H9 (cell line): Measurements from ENCODE around the gene CISD1. TPM values are rescaled to one million over a fixed set of nuclear protein-coding genes. Genes with fewer than 3 reads are reported as not detected.
"Not testable (repeated sequence)": the region's sequence is repeated elsewhere in the genome, so short reads cannot be mapped to it uniquely, and the experiment has no call there.

Experiments used
- DNase-seq: peaks from one replicate; pipeline ENCODE4 v3.0.0-alpha.2; 2017
- H2AFZ ChIP-seq: one replicate; pipeline ENCODE4 v1.6.1; 2013; ENCODE audit warnings: mild to moderate bottlenecking, low read length, control low read depth, moderate library complexity
- H2AK5ac ChIP-seq: 2 replicates; pipeline ENCODE4 v1.6.1; 2013; ENCODE audit warnings: low read length, control low read depth, mixed read lengths; ENCODE audit not compliant: insufficient read length
- H2BK120ac ChIP-seq: one replicate; pipeline ENCODE4 v1.6.1; 2013; ENCODE audit warnings: low read depth, mild to moderate bottlenecking, low read length, control low read depth, inconsistent platforms; ENCODE audit not compliant: poor library complexity, severe bottlenecking
- H2BK12ac ChIP-seq: 2 replicates; pipeline ENCODE4 v1.6.1; 2013; ENCODE audit warnings: low read length, control low read depth, mixed read lengths, low read depth; ENCODE audit not compliant: insufficient read length
- H2BK15ac ChIP-seq: 2 replicates; pipeline ENCODE4 v1.6.1; 2013; ENCODE audit warnings: low read depth, low read length, control low read depth
- H2BK20ac ChIP-seq: one replicate; pipeline ENCODE4 v1.6.1; 2013; ENCODE audit warnings: low read depth, mild to moderate bottlenecking, low read length, control low read depth, inconsistent platforms; ENCODE audit not compliant: poor library complexity, severe bottlenecking
- H2BK5ac ChIP-seq: 2 replicates; pipeline ENCODE4 v1.6.1; 2013; ENCODE audit warnings: low read length, control low read depth, mixed read lengths; ENCODE audit not compliant: insufficient read length
- H3K14ac ChIP-seq: 2 replicates; pipeline ENCODE4 v1.6.1; 2013; ENCODE audit warnings: low read length, control low read depth; ENCODE audit not compliant: insufficient read depth
- H3K18ac ChIP-seq: 2 replicates; pipeline ENCODE4 v1.6.1; 2013; ENCODE audit warnings: low read depth, mild to moderate bottlenecking, mixed read lengths, low read length, control low read depth; ENCODE audit not compliant: insufficient read length
- H3K23ac ChIP-seq: 2 replicates; pipeline ENCODE4 v1.6.1; 2013; ENCODE audit warnings: low read length, control low read depth, mixed read lengths, low read depth; ENCODE audit not compliant: insufficient read length
- H3K23me2 ChIP-seq: 2 replicates; pipeline ENCODE4 v1.6.1; 2013; ENCODE audit warnings: low read depth, mild to moderate bottlenecking, mixed read lengths, low read length, control low read depth; ENCODE audit not compliant: insufficient read length, poor library complexity, severe bottlenecking
- H3K27ac ChIP-seq: 2 replicates; pipeline ENCODE4 v1.5.1; 2013; ENCODE audit warnings: low read length, control low read depth, mixed read lengths, low read depth; ENCODE audit not compliant: insufficient read length
- H3K27me3 ChIP-seq: 2 replicates; pipeline ENCODE4 v1.6.1; 2013; ENCODE audit warnings: low read length, control low read depth, inconsistent platforms; ENCODE audit not compliant: insufficient read depth
- H3K4ac ChIP-seq: 2 replicates; pipeline ENCODE4 v1.6.1; 2013; ENCODE audit warnings: low read depth, mild to moderate bottlenecking, control low read depth, inconsistent platforms, low read length, moderate library complexity
- H3K4me1 ChIP-seq: 2 replicates; pipeline ENCODE4 v1.6.1; 2013; ENCODE audit warnings: low read length, control low read depth, inconsistent platforms; ENCODE audit not compliant: insufficient read depth
- H3K4me2 ChIP-seq: 2 replicates; pipeline ENCODE4 v1.6.1; 2013; ENCODE audit warnings: low read length, control low read depth, mixed read lengths; ENCODE audit not compliant: insufficient read length, insufficient read depth
- H3K56ac ChIP-seq: 2 replicates; pipeline ENCODE4 v1.6.1; 2013; ENCODE audit warnings: low read depth, mild to moderate bottlenecking, mixed read lengths, low read length, control low read depth; ENCODE audit not compliant: insufficient read length
- H3K79me1 ChIP-seq: 2 replicates; pipeline ENCODE4 v1.6.1; 2013; ENCODE audit warnings: low read depth, mild to moderate bottlenecking, moderate library complexity, low read length, control low read depth, inconsistent platforms; ENCODE audit not compliant: insufficient read depth, poor library complexity, severe bottlenecking
- H3K79me2 ChIP-seq: 2 replicates; pipeline ENCODE4 v1.6.1; 2013; ENCODE audit warnings: low read length, control low read depth, inconsistent platforms; ENCODE audit not compliant: insufficient read depth
- H3K9ac ChIP-seq: 2 replicates; pipeline ENCODE4 v1.6.1; 2013; ENCODE audit warnings: low read length, control low read depth, mixed read lengths; ENCODE audit not compliant: insufficient read length; ENCODE audit errors: extremely low read depth
- H3K9me3 ChIP-seq: one replicate; pipeline ENCODE4 v1.6.1; 2013; ENCODE audit warnings: low read depth, low read length, inconsistent platforms; ENCODE audit not compliant: control insufficient read depth
- H3T11ph ChIP-seq: one replicate; pipeline ENCODE4 v1.6.1; 2013; ENCODE audit warnings: mild to moderate bottlenecking, low read length, control low read depth, inconsistent platforms
- H4K20me1 ChIP-seq: one replicate; pipeline ENCODE4 v1.6.1; 2013; ENCODE audit not compliant: control insufficient read depth, insufficient read length, insufficient read depth
- H4K5ac ChIP-seq: 2 replicates; pipeline ENCODE4 v1.6.1; 2013; ENCODE audit warnings: low read depth, mild to moderate bottlenecking, mixed read lengths, low read length, control low read depth; ENCODE audit not compliant: insufficient read length
- H4K8ac ChIP-seq: replicated peaks from 2 replicates; pipeline ENCODE4 v1.6.1; 2013; ENCODE audit warnings: low read length, control low read depth, mixed read lengths, low read depth; ENCODE audit not compliant: insufficient read length
- H4K91ac ChIP-seq: 2 replicates; pipeline ENCODE4 v1.6.1; 2013; ENCODE audit warnings: low read depth, mild to moderate bottlenecking, moderate library complexity, mixed read lengths, low read length, control low read depth; ENCODE audit not compliant: insufficient read length
- H3K27ac Mint-ChIP-seq, 3 experiments: 2 replicates in 2 of 3; 3 replicates in 1 of 3; pipeline ENCODE4 v1.8.0; 2020 to 2021; ENCODE audit warnings: mixed read lengths in 3 of 3, mild to moderate bottlenecking in 1 of 3, moderate library complexity in 1 of 3
- H3K27me3 Mint-ChIP-seq: 2 replicates; pipeline ENCODE4 v1.8.0; 2021; ENCODE audit warnings: low read depth, mild to moderate bottlenecking, moderate library complexity, mixed read lengths
- H3K36me3 Mint-ChIP-seq, 3 experiments: 2 replicates in 2 of 3; 3 replicates in 1 of 3; pipeline ENCODE4 v1.8.0; 2020 to 2021; ENCODE audit warnings: low read depth in 3 of 3, mixed read lengths in 3 of 3; ENCODE audit not compliant: insufficient read depth in 1 of 3
- H3K4me1 Mint-ChIP-seq, 2 experiments: 2 replicates each; pipeline ENCODE4 v1.8.0; 2020; ENCODE audit warnings: mixed read lengths in 2 of 2
- H3K4me3 Mint-ChIP-seq, 2 experiments: 2 replicates in 1 of 2; 3 replicates in 1 of 2; pipeline ENCODE4 v1.8.0; 2020 to 2021; ENCODE audit warnings: mild to moderate bottlenecking in 2 of 2, mixed read lengths in 2 of 2, moderate library complexity in 1 of 2
- H3K9me3 Mint-ChIP-seq, 2 experiments: 2 replicates in 1 of 2; 3 replicates in 1 of 2; pipeline ENCODE4 v1.8.0; 2020; ENCODE audit warnings: mild to moderate bottlenecking in 2 of 2, mixed read lengths in 2 of 2, moderate library complexity in 1 of 2
- WGBS: extraction: QIAGEN DNeasy Blood & Tissue Kit; methylation state at CpG from one replicate; pipeline ENCODE4 v1.1.7; 2013; ENCODE audit warnings: missing lambda C conversion rate, low lambda C conversion rate, mixed read lengths; ENCODE audit not compliant: insufficient read length; ENCODE audit errors: extremely low coverage; 5-methylcytosine and 5-hydroxymethylcytosine counted together
- total RNA-seq: library from RNA; stranded (reverse); gene quantifications from 2 replicates; pipeline ENCODE4 v1.2.1, GENCODE V29; 2021

The CISD1 gene
- total RNA-seq, 1 experiment from 2014 or later, result 42.0 TPM

- not testable (repeated sequence) for H3K4me3 Mint-ChIP-seq, H4K5ac ChIP-seq, H3K4ac ChIP-seq, H3K4me1 ChIP-seq, H2AK5ac ChIP-seq, H2BK120ac ChIP-seq, H3K23me2 ChIP-seq, H2BK15ac ChIP-seq, H3T11ph ChIP-seq, H3K9ac ChIP-seq, H3K27ac Mint-ChIP-seq, H2AFZ ChIP-seq, H2BK5ac ChIP-seq, H3K4me2 ChIP-seq, H4K8ac ChIP-seq, H3K23ac ChIP-seq, H4K91ac ChIP-seq, H2BK12ac ChIP-seq, H3K27ac ChIP-seq, H3K79me1 ChIP-seq, H3K56ac ChIP-seq, H4K20me1 ChIP-seq, DNase-seq, H3K27me3 Mint-ChIP-seq, H3K9me3 ChIP-seq, H2BK20ac ChIP-seq, H3K14ac ChIP-seq, H3K27me3 ChIP-seq, H3K18ac ChIP-seq, H3K79me2 ChIP-seq
- H3K4me1 Mint-ChIP-seq, result peaks cover 18 to 22% of the 10 kb centered on the region in 2 experiments
- peaks cover 12 to 29% (median 16%) of the 10 kb centered on the region in 3 experiments for H3K36me3 Mint-ChIP-seq
- H3K9me3 Mint-ChIP-seq, result peaks cover 25 to 31% of the 10 kb centered on the region in 2 experiments
- no CpG with 5 or more reads among the region's 28 CpGs for WGBS
Measured at GRCh38 chr10:58244242-58244641, 24.7 kb upstream of the CISD1 start.

GRCh38 chr10:58244666-58245065 lies 24.3 kb upstream of the CISD1 start:
- not testable (repeated sequence) for H3K14ac ChIP-seq, H3K27me3 Mint-ChIP-seq, H3K56ac ChIP-seq, H2BK15ac ChIP-seq, H3K23me2 ChIP-seq, H3K27ac Mint-ChIP-seq, H3K4me1 ChIP-seq, H2AK5ac ChIP-seq, H3K18ac ChIP-seq, H3K4ac ChIP-seq, H4K8ac ChIP-seq, H3K27me3 ChIP-seq, H3K79me2 ChIP-seq, H3K4me3 Mint-ChIP-seq, H4K5ac ChIP-seq, H4K20me1 ChIP-seq, H3T11ph ChIP-seq, H2AFZ ChIP-seq, DNase-seq, H3K4me2 ChIP-seq, H3K9ac ChIP-seq, H3K79me1 ChIP-seq, H3K23ac ChIP-seq, H2BK5ac ChIP-seq, H4K91ac ChIP-seq, H2BK120ac ChIP-seq, H2BK20ac ChIP-seq, H3K9me3 ChIP-seq, H2BK12ac ChIP-seq, H3K27ac ChIP-seq
- peaks cover 25 to 31% of the 10 kb centered on the region in 2 experiments for H3K9me3 Mint-ChIP-seq
- peaks cover 14 to 17% of the 10 kb centered on the region in 2 experiments for H3K4me1 Mint-ChIP-seq
- no CpG with 5 or more reads among the region's 3 CpGs for WGBS
- peaks cover 12 to 29% (median 16%) of the 10 kb centered on the region in 3 experiments for H3K36me3 Mint-ChIP-seq
